B cell (primary cell): ENCODE measurements around the gene FAM114A2.

ENCODE experiments used
- CTCF ChIP-seq: fragments of 200-600 bp; IDR thresholded peaks from one replicate; pipeline ENCODE4 v1.8.0; 2022; ENCODE audit warnings: antibody characterized with exemption, mild to moderate bottlenecking
- EZH2 ChIP-seq: IDR thresholded peaks from 2 replicates; pipeline ENCODE4 v1.6.1; 2012; ENCODE audit warnings: borderline replicate concordance, low read depth, mild to moderate bottlenecking, moderate library complexity, low read length; ENCODE audit not compliant: insufficient read depth, poor library complexity, severe bottlenecking

- TF ChIP-seq CTCF, result no peak
- no peak for TF ChIP-seq EZH2
These were observed 5.4 kb upstream of the FAM114A2 start for GRCh38 chr5:154044099-154044498.
